PC-9 (cell line): ENCODE data around the gene ARPC1B. TPM values are rescaled to one million over a fixed set of nuclear protein-coding genes. Genes with fewer than 3 reads are reported as not detected.
"Not testable (repeated sequence)": the region's sequence is repeated elsewhere in the genome, so short reads cannot be mapped to it uniquely, and the experiment has no call there.

Experiments
- BruUV-seq: library from RNA; stranded (reverse); fragments of 400-500 nt; replicated peaks from 2 replicates; lab custom pipeline; 2021; lab: Mats Ljungman, UMichigan
- CTCF ChIA-PET: fragments of 300-600 bp; sonication (Branson Sonifier 250); formaldehyde crosslinking; loops from one replicate; lab custom pipeline; 2022; ENCODE audit warnings: antibody characterized with exemption; lab: Charles Lee
- POLR2A ChIA-PET: fragments of 300-600 bp; sonication (Branson Sonifier 250); formaldehyde crosslinking; loops from one replicate; lab custom pipeline; 2022; ENCODE audit warnings: antibody characterized with exemption; ENCODE audit not compliant: unreplicated experiment; lab: Charles Lee
- DNase-seq, 2 experiments: peaks; one replicate each; pipeline versions ENCODE4 v3.0.0 to v3.0.0-alpha.2; 2015 to 2022; ENCODE audit warnings: mixed read lengths in 1 of 2
- H2AFZ ChIP-seq: fragments of 200-600 bp; sonication (generic); 2 replicates; pipeline ENCODE4 v1.8.1; 2017; ENCODE audit warnings: antibody characterized with exemption
- H3F3A ChIP-seq: fragments of 200-600 bp; sonication (generic); 2 replicates; pipeline ENCODE4 v1.8.1; 2017; ENCODE audit warnings: antibody characterized with exemption, mild to moderate bottlenecking, low read depth; ENCODE audit not compliant: insufficient read depth
- H3K27ac ChIP-seq: fragments of 200-600 bp; sonication (generic); 2 replicates; pipeline ENCODE4 v1.6.1; 2016; ENCODE audit warnings: mixed run types
- H3K27me3 ChIP-seq: fragments of 200-600 bp; sonication (generic); 2 replicates; pipeline ENCODE4 v1.6.1; 2016; ENCODE audit warnings: low read depth, mixed run types; ENCODE audit not compliant: insufficient read depth
- H3K36me3 ChIP-seq: fragments of 200-600 bp; sonication (generic); 2 replicates; pipeline ENCODE4 v1.6.1; 2016; ENCODE audit warnings: low read depth, mixed run types
- H3K4me1 ChIP-seq: fragments of 200-600 bp; sonication (generic); replicated peaks from 2 replicates; pipeline ENCODE4 v1.6.1; 2016; ENCODE audit warnings: mixed run types; ENCODE audit not compliant: insufficient read depth
- H3K4me2 ChIP-seq: fragments of 200-600 bp; sonication (generic); 2 replicates; pipeline ENCODE4 v1.6.1; 2017; ENCODE audit warnings: mixed run types
- H3K4me3 ChIP-seq: fragments of 200-600 bp; sonication (generic); 2 replicates; pipeline ENCODE4 v1.6.1; 2016; ENCODE audit warnings: mixed run types
- H3K79me2 ChIP-seq: fragments of 200-600 bp; sonication (generic); 2 replicates; pipeline ENCODE4 v1.6.1; 2017; ENCODE audit warnings: low read depth, mixed run types
- H3K9me2 ChIP-seq: fragments of 200-600 bp; sonication (generic); 2 replicates; pipeline ENCODE4 v1.8.1; 2017; ENCODE audit warnings: mild to moderate bottlenecking; ENCODE audit not compliant: insufficient read depth
- H3K9me3 ChIP-seq: fragments of 200-600 bp; sonication (generic); 2 replicates; pipeline ENCODE4 v1.8.1; 2016; ENCODE audit warnings: low read depth; ENCODE audit not compliant: insufficient read depth
- H4K20me1 ChIP-seq: fragments of 200-600 bp; sonication (generic); 2 replicates; pipeline ENCODE4 v1.8.1; 2017; ENCODE audit not compliant: insufficient read depth
- EZH2 ChIP-seq: fragments of 200-600 bp; sonication (generic); IDR thresholded peaks from 2 replicates; pipeline ENCODE4 v1.8.0; 2017; ENCODE audit warnings: antibody characterized with exemption, low read depth
- intact Hi-C: fragments of 100-400 bp; cut with micrococcal nuclease; formaldehyde crosslinking; loops from one replicate; pipeline ENCODE4 v1.10.0; 2022; ENCODE audit not compliant: unreplicated experiment
- total RNA-seq: library from RNA; stranded (reverse); gene quantifications from 2 replicates; pipeline ENCODE4 v1.2.3, GENCODE V29; 2021
- TF ChIP-seq, protein P1 (sequence below): fragments of 200-600 bp; sonication (generic); conservative IDR thresholded peaks from 2 replicates; pipeline ENCODE4 v1.6.1; 2017; ENCODE audit warnings: mixed run types, antibody characterized with exemption, mild to moderate bottlenecking, moderate library complexity

The ARPC1B gene
- total RNA-seq, 1 experiment from 2014 or later: 276 TPM

DNA sequence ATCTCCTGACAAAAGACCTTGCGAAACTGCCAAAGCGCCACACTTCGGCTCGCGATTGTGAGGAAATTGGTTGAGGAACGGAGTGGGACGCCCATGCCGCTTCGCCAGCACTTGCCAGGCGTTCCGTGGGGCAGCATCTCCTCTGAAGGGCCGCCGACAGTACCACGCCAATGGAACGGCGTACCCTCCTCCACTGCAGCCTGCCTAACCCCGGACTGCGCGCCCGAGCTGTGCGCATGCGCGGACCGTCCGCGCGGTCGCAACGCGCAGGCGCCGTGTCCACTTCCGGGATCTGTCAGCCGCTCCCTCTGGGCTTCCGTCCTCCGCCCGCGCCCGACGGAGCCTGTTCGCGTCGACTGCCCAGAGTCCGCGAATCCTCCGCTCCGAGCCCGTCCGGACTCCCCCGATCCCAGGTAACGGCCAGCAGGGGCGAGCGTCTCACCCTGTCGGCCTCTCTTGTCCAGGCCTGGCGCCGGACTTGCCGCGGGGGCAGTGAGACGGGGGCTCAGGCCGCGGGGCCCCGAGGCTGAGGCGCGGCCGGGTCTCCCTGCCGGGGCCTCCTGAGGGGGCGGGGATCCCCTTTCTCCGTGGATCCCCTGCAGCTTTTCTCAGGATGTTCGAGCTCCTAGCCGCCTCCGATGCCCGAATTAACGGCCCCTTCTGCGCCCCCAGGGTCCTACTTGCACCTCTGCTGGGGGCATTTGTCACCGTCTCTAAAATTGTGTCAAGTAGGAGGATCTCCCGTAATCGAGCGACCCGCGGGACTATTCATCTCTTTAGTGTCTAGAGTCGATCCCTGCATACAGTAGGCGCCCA is 48.7 kb upstream of the ARPC1B start, which contains the start of gene ARPC1A:
Gene ARPC1A, plus strand, starts transcription at position 307 of the 816 bp plus-strand sequence. CDS start 7,456 bp downstream, outside the sequence.
- ChIA-PET POLR2A (interaction anchor here (0.7 kb wide), 1 partner anchor 46 kb away, joined by 5 read pairs; no protein-coding TSS in a partner anchor), CTCF (no interaction called here)
- Histone ChIP-seq H3K9me2 (no peaks in the 10 kb centered on the region), H3K79me2 (peaks cover 63% of the 10 kb centered on the region), H3K4me1 (peaks cover 45% of the 10 kb centered on the region), H3K36me3 (peaks cover 6% of the 10 kb centered on the region; the same call in 1 of the 2 replicates), H3K27me3 (no peaks in the 10 kb centered on the region), H3K9me3 (no peaks in the 10 kb centered on the region), H4K20me1 (no peaks in the 10 kb centered on the region), H3F3A (peaks cover 45% of the 10 kb centered on the region), H2AFZ (peak within 1 kb of the TSS; percentile 95), H3K4me2 (peak within 1 kb of the TSS; percentile 81), H3K4me3 (peak within 1 kb of the TSS; percentile 93), H3K27ac (peak within 1 kb of the TSS; percentile 97)
- intact Hi-C loops: loop anchor here (5.0 kb wide), 1 partner anchor 183 kb away; the partner anchor contains the start of gene SMURF1
- peak; percentile 82 to 96 for DNase-seq
- TF ChIP-seq, protein P1, sequence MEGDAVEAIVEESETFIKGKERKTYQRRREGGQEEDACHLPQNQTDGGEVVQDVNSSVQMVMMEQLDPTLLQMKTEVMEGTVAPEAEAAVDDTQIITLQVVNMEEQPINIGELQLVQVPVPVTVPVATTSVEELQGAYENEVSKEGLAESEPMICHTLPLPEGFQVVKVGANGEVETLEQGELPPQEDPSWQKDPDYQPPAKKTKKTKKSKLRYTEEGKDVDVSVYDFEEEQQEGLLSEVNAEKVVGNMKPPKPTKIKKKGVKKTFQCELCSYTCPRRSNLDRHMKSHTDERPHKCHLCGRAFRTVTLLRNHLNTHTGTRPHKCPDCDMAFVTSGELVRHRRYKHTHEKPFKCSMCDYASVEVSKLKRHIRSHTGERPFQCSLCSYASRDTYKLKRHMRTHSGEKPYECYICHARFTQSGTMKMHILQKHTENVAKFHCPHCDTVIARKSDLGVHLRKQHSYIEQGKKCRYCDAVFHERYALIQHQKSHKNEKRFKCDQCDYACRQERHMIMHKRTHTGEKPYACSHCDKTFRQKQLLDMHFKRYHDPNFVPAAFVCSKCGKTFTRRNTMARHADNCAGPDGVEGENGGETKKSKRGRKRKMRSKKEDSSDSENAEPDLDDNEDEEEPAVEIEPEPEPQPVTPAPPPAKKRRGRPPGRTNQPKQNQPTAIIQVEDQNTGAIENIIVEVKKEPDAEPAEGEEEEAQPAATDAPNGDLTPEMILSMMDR: no peak
- no peak for TF ChIP-seq EZH2
- BruUV-seq: no TSS peak

DNA sequence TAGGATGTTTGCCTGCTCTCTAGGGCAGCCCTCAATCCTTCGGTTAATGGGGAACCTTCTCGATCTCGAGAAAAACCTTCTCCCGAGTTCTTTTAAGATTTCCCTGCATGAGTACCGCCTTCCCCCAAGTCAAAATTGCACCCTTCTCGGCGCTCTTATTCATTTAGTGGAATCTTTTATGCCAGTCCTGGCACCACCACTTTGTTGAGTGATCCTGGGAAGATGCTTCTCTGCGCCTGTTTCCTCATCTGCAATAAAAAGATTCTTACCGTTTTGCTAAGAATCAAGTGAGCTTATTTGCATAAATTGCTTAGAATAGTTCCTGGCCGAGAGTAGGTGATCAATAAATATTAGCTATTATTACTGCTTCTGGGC is 48.1 kb upstream of the ARPC1B start:
- peaks cover 45% of the 10 kb centered on the region for H3F3A ChIP-seq
- peak overlapping the region; percentile 93 for H3K4me3 ChIP-seq
- ChIA-PET CTCF (no interaction called here), POLR2A (interaction anchor here (0.5 kb wide), 1 partner anchor 227 kb away, joined by 7 read pairs; no protein-coding TSS in a partner anchor)
- H3K36me3 ChIP-seq: peaks cover 8% of the 10 kb centered on the region
- TF ChIP-seq, protein P1: no peak
- no peak for TF ChIP-seq EZH2
- H3K27me3 ChIP-seq: no peaks in the 10 kb centered on the region
- BruUV-seq: TSS peak; percentile 28
- peaks cover 51% of the 10 kb centered on the region for H3K4me1 ChIP-seq
- H4K20me1 ChIP-seq: no peaks in the 10 kb centered on the region
- DNase-seq: no peak
- intact Hi-C loops: loop anchor here (5.0 kb wide), 1 partner anchor 184 kb away; the partner anchor contains the start of gene SMURF1
- H3K9me2 ChIP-seq: no peaks in the 10 kb centered on the region
- H2AFZ ChIP-seq: peak overlapping the region; percentile 95
- peak overlapping the region; percentile 97 for H3K27ac ChIP-seq
- H3K9me3 ChIP-seq: no peaks in the 10 kb centered on the region
- H3K4me2 ChIP-seq: peak overlapping the region; percentile 81
- peaks cover 69% of the 10 kb centered on the region for H3K79me2 ChIP-seq

DNA sequence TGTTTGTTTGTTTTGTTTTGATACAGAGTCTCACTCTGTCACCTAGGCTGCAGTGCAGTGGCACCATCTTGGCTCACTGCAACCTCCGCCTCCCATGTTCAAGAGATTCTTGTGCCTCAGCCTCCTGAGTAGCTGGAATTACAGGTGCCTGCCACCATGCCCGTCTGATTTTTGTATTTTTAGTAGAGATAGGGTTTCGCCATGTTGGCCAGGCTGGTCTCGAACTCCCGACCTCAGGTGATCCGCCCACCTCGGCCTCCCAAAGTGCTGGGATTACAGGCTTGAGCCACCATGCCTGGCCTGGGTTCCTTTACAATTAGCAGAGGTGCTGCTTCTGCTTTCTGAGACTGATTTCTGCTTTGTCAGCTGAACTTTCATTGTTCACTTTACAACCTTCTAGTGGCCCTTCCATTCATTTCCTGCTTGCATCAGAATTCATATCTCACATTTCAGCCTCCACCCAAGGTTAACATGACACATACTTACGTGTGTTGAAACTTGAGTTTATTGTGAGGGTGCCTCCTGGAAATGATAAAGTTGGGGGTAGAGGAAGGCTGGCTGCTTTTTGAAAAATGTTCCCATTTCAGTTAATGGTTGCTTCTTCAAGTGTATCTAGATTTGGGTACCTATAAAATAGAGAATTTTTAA is 44.1 kb upstream of the ARPC1B start:
- H3K9me2 ChIP-seq, CTCF ChIA-PET, BruUV-seq, H4K20me1 ChIP-seq, H3K27me3 ChIP-seq, H2AFZ ChIP-seq, H3K9me3 ChIP-seq: not testable (repeated sequence)
- H3K36me3 ChIP-seq: peaks cover 37% of the 10 kb centered on the region
- peaks cover 52% of the 10 kb centered on the region for H3K4me1 ChIP-seq
- H3K79me2 ChIP-seq: peaks cover 85% of the 10 kb centered on the region
- peak; percentile 59 to 92 for DNase-seq
- H3K27ac ChIP-seq: peak overlapping the region; percentile 97
- H3K4me2 ChIP-seq: peak overlapping the region; percentile 70
- intact Hi-C loops: loop anchor here (5.0 kb wide), 1 partner anchor 288 kb away; no protein-coding TSS in a partner anchor
- peaks cover 57% of the 10 kb centered on the region for H3F3A ChIP-seq
- POLR2A ChIA-PET: interaction anchor here (0.7 kb wide), 1 partner anchor 556 kb away, joined by 25 read pairs; no protein-coding TSS in a partner anchor
- H3K4me3 ChIP-seq: peak overlapping the region; percentile 39; the same call in 1 of the 2 replicates
